OCI-LY1 (cell line): ENCODE data around the gene ACOT8.
"Not testable (repeated sequence)": the region's sequence is repeated elsewhere in the genome, so short reads cannot be mapped to it uniquely, and the experiment has no call there.

ENCODE experiments used
- H2AFZ ChIP-seq: fragments of 200-600 bp; sonication (generic), shearing (Covaris generic); 2 replicates; pipeline ENCODE4 v1.6.0; 2014; ENCODE audit warnings: antibody characterized with exemption, mild to moderate bottlenecking, low read length
- H3F3A ChIP-seq: fragments of 200-600 bp; sonication (generic), shearing (Covaris generic); 2 replicates; pipeline ENCODE4 v1.6.0; 2014; ENCODE audit warnings: mild to moderate bottlenecking, antibody characterized with exemption, low read length, moderate library complexity; ENCODE audit not compliant: insufficient read depth
- H3K27ac ChIP-seq: fragments of 200-600 bp; sonication (generic); 2 replicates; pipeline ENCODE4 v1.5.1; 2014; ENCODE audit warnings: low read length, mixed run types, mild to moderate bottlenecking, low read depth; ENCODE audit not compliant: poor library complexity, severe bottlenecking
- H3K27me3 ChIP-seq: fragments of 200-600 bp; sonication (generic); 2 replicates; pipeline ENCODE4 v1.6.0; 2014; ENCODE audit warnings: antibody characterized with exemption, mild to moderate bottlenecking, low read length, moderate library complexity; ENCODE audit not compliant: insufficient read depth
- H3K36me3 ChIP-seq: fragments of 200-600 bp; sonication (generic); 2 replicates; pipeline ENCODE4 v1.6.1; 2014; ENCODE audit warnings: mild to moderate bottlenecking, antibody characterized with exemption, low read length, moderate library complexity, mixed read lengths; ENCODE audit not compliant: insufficient read depth
- H3K4me1 ChIP-seq: fragments of 200-600 bp; sonication (generic); 2 replicates; pipeline ENCODE4 v1.5.1; 2014; ENCODE audit warnings: mild to moderate bottlenecking, low read length, moderate library complexity; ENCODE audit not compliant: insufficient read depth, severe bottlenecking
- H3K4me2 ChIP-seq: fragments of 200-600 bp; sonication (generic), shearing (Covaris generic); 2 replicates; pipeline ENCODE4 v1.6.1; 2014; ENCODE audit warnings: low read length
- H3K4me3 ChIP-seq: fragments of 200-600 bp; sonication (generic); 2 replicates; pipeline ENCODE4 v1.5.1; 2014; ENCODE audit warnings: low read length, low read depth, mild to moderate bottlenecking, mixed read lengths; ENCODE audit not compliant: poor library complexity, severe bottlenecking
- H3K79me2 ChIP-seq: fragments of 200-600 bp; shearing (Covaris generic); 2 replicates; pipeline ENCODE4 v1.6.1; 2016; ENCODE audit warnings: mixed run types, low read length, mixed read lengths; ENCODE audit not compliant: insufficient read depth
- H3K9ac ChIP-seq: fragments of 200-600 bp; sonication (generic), shearing (Covaris generic); 2 replicates; pipeline ENCODE4 v1.6.1; 2014; ENCODE audit warnings: mild to moderate bottlenecking, low read length, mixed read lengths
- H3K9me2 ChIP-seq: fragments of 200-600 bp; sonication (generic), shearing (Covaris generic); 2 replicates; pipeline ENCODE4 v1.6.1; 2014; ENCODE audit warnings: low read depth, mild to moderate bottlenecking, low read length, mixed read lengths
- H3K9me3 ChIP-seq: fragments of 200-600 bp; shearing (Covaris generic); 2 replicates; pipeline ENCODE4 v1.6.1; 2014; ENCODE audit warnings: low read length, mixed read lengths
- H4K20me1 ChIP-seq: fragments of 200-600 bp; sonication (generic), shearing (Covaris generic); 2 replicates; pipeline ENCODE4 v1.6.0; 2016; ENCODE audit warnings: mild to moderate bottlenecking, low read length; ENCODE audit not compliant: insufficient read depth
- CTCF ChIP-seq: fragments of 200-600 bp; sonication (generic), shearing (Covaris generic); IDR thresholded peaks from 2 replicates; pipeline ENCODE4 v1.5.1; 2017; ENCODE audit warnings: mild to moderate bottlenecking, antibody characterized with exemption, low read length, moderate library complexity, mixed read lengths
- EZH2 ChIP-seq: fragments of 200-600 bp; sonication (generic), shearing (Covaris generic); IDR thresholded peaks from 2 replicates; pipeline ENCODE4 v1.8.0; 2017; ENCODE audit warnings: borderline replicate concordance, mixed run types, mild to moderate bottlenecking, antibody characterized with exemption, low read length, moderate library complexity, mixed read lengths

The ACOT8 gene

GRCh38 chr20:45880988-45881788 is 24.0 kb upstream of the ACOT8 start, which contains the start of gene ZSWIM1:
TSS of gene ZSWIM1 (plus strand) at chr20:45881227. CDS start at chr20:45882593, 1,366 bp downstream.
- Histone ChIP-seq H3K9ac (peak within 1 kb of the TSS; percentile 95), H3K4me3 (peak within 1 kb of the TSS; percentile 91), H3K27me3 (no peaks in the 10 kb centered on the region), H3K9me2 (no peaks in the 10 kb centered on the region), H3F3A (no peaks in the 10 kb centered on the region), H3K36me3 (peaks cover 50% of the 10 kb centered on the region), H3K9me3 (no peaks in the 10 kb centered on the region), H2AFZ (no peak within 1 kb of the TSS), H3K79me2 (peaks cover 4% of the 10 kb centered on the region), H3K4me2 (peak within 1 kb of the TSS; percentile 96), H3K27ac (peak within 1 kb of the TSS; percentile 39), H4K20me1 (no peaks in the 10 kb centered on the region), H3K4me1 (peaks cover 13% of the 10 kb centered on the region)
- no peak for TF ChIP-seq EZH2
- no peak for TF ChIP-seq CTCF

GRCh38 chr20:45878076-45878761 is 21.0 kb upstream of the ACOT8 start:
- Histone ChIP-seq H2AFZ (no peak overlapping the region), H3K9me2 (no peaks in the 10 kb centered on the region), H3K79me2 (peaks cover 4% of the 10 kb centered on the region), H3K27me3 (no peaks in the 10 kb centered on the region), H3K9me3 (no peaks in the 10 kb centered on the region), H3K4me1 (peaks cover 13% of the 10 kb centered on the region), H3K9ac (no peak overlapping the region), H3F3A (no peaks in the 10 kb centered on the region), H3K36me3 (peaks cover 32% of the 10 kb centered on the region; the same call in 1 of the 2 replicates), H3K4me3 (no peak overlapping the region), H3K4me2 (no peak overlapping the region), H3K27ac (no peak overlapping the region), H4K20me1 (no peaks in the 10 kb centered on the region)
- TF ChIP-seq CTCF (no peak), EZH2 (no peak)

GRCh38 chr20:45874576-45874975 is 17.4 kb upstream of the ACOT8 start:
- H3K79me2 ChIP-seq: no peaks in the 10 kb centered on the region
- H3K27ac ChIP-seq: no peak overlapping the region
- H3F3A ChIP-seq: no peaks in the 10 kb centered on the region
- H2AFZ ChIP-seq: no peak overlapping the region
- H4K20me1 ChIP-seq: no peaks in the 10 kb centered on the region
- H3K9me3 ChIP-seq: no peaks in the 10 kb centered on the region
- H3K9ac ChIP-seq: no peak overlapping the region
- H3K27me3 ChIP-seq: no peaks in the 10 kb centered on the region
- H3K4me1 ChIP-seq: no peaks in the 10 kb centered on the region
- no peak for TF ChIP-seq EZH2
- TF ChIP-seq CTCF: no peak
- H3K4me3 ChIP-seq: no peak overlapping the region
- no peak overlapping the region for H3K4me2 ChIP-seq
- no peaks in the 10 kb centered on the region for H3K9me2 ChIP-seq
- H3K36me3 ChIP-seq: peaks cover 23% of the 10 kb centered on the region; the same call in 1 of the 2 replicates

- H2AFZ ChIP-seq, H3K27ac ChIP-seq, H3K79me2 ChIP-seq, H3K9me3 ChIP-seq, H3K4me2 ChIP-seq, H3K9me2 ChIP-seq, H4K20me1 ChIP-seq, H3K4me3 ChIP-seq, H3K9ac ChIP-seq, H3K27me3 ChIP-seq, H3F3A ChIP-seq, H3K4me1 ChIP-seq: not testable (repeated sequence)
- H3K36me3 ChIP-seq: peaks cover 23% of the 10 kb centered on the region; the same call in 1 of the 2 replicates
These were observed 16.9 kb upstream of the ACOT8 start for GRCh38 chr20:45874104-45874481.
